SK-N-SH (cell line): ENCODE measurements around the gene WFDC10A.

Source experiments
- CHD2 ChIP-seq: fragments of 150-350 bp; IDR thresholded peaks from 2 replicates; pipeline ENCODE4 v1.6.1; 2018; ENCODE audit warnings: low read length; ENCODE audit not compliant: partially characterized antibody
- CTCF ChIP-seq: fragments of 200-600 bp; sonication (generic); IDR thresholded peaks from 2 replicates; pipeline ENCODE4 v1.6.1; 2017; ENCODE audit warnings: antibody characterized with exemption, mild to moderate bottlenecking, moderate library complexity
- EP300 ChIP-seq, 2 experiments: IDR thresholded peaks; 2 replicates each; pipeline versions ENCODE4 v1.4.0 to v1.6.1; 2012; ENCODE audit warnings: borderline replicate concordance in 1 of 2, low read depth in 1 of 2, low read length in 1 of 2
- GABPA ChIP-seq: IDR thresholded peaks from 2 replicates; pipeline ENCODE4 v1.4.0; 2012; ENCODE audit warnings: low read depth, mild to moderate bottlenecking
- MAX ChIP-seq: IDR thresholded peaks from 2 replicates; pipeline ENCODE4 v1.4.0; 2012; ENCODE audit warnings: low read depth
- MXI1 ChIP-seq: IDR thresholded peaks from 2 replicates; pipeline ENCODE4 v1.6.1; 2012; ENCODE audit warnings: mild to moderate bottlenecking, low read depth, low read length, improper control_type of control experiment
- PBX3 ChIP-seq: IDR thresholded peaks from 2 replicates; pipeline ENCODE4; 2012
- POLR2AphosphoS5 ChIP-seq: IDR thresholded peaks from 2 replicates; pipeline ENCODE4 v1.6.1; 2012; ENCODE audit warnings: low read depth, low read length
- RCOR1 ChIP-seq: fragments of 150-350 bp; IDR thresholded peaks from 2 replicates; pipeline ENCODE4 v1.6.1; 2017; ENCODE audit warnings: antibody characterized with exemption, low read length
- REST ChIP-seq: IDR thresholded peaks from 2 replicates; pipeline ENCODE4 v1.6.1; 2012; ENCODE audit warnings: mild to moderate bottlenecking, low read depth, low read length, moderate library complexity
- SIN3A ChIP-seq: IDR thresholded peaks from 2 replicates; pipeline ENCODE4 v1.6.1; 2012; ENCODE audit warnings: low read depth, mild to moderate bottlenecking, low read length, moderate library complexity, borderline replicate concordance
- SMC3 ChIP-seq: IDR thresholded peaks from 2 replicates; pipeline ENCODE4 v1.6.1; 2012; ENCODE audit warnings: low read depth, low read length, improper control_type of control experiment

GRCh38 chr20:45589725-45590124 lies 39.8 kb upstream of the WFDC10A start:
- TF ChIP-seq PBX3 (no peak), CHD2 (no peak), CTCF (no peak), MXI1 (no peak), POLR2AphosphoS5 (no peak), MAX (no peak), SIN3A (no peak), RCOR1 (no peak), REST (no peak), SMC3 (no peak), EP300 (IDR thresholded peaks at IDR 0.05; ENCODE audit: borderline replicate concordance in 1 of 2, low read depth in 1 of 2, low read length in 1 of 2) (no peak), GABPA (no peak)
